H9 (cell line): ENCODE results near the gene ENPP1. TPM values are rescaled to one million over a fixed set of nuclear protein-coding genes. Genes with fewer than 3 reads are reported as not detected.

Source experiments
- DNase-seq: peaks from one replicate; pipeline ENCODE4 v3.0.0-alpha.2; 2017
- H2AFZ ChIP-seq: one replicate; pipeline ENCODE4 v1.6.1; 2013; ENCODE audit warnings: mild to moderate bottlenecking, low read length, control low read depth, moderate library complexity
- H2AK5ac ChIP-seq: 2 replicates; pipeline ENCODE4 v1.6.1; 2013; ENCODE audit warnings: low read length, control low read depth, mixed read lengths; ENCODE audit not compliant: insufficient read length
- H2BK120ac ChIP-seq: one replicate; pipeline ENCODE4 v1.6.1; 2013; ENCODE audit warnings: low read depth, mild to moderate bottlenecking, low read length, control low read depth, inconsistent platforms; ENCODE audit not compliant: poor library complexity, severe bottlenecking
- H2BK12ac ChIP-seq: 2 replicates; pipeline ENCODE4 v1.6.1; 2013; ENCODE audit warnings: low read length, control low read depth, mixed read lengths, low read depth; ENCODE audit not compliant: insufficient read length
- H2BK15ac ChIP-seq: 2 replicates; pipeline ENCODE4 v1.6.1; 2013; ENCODE audit warnings: low read depth, low read length, control low read depth
- H2BK20ac ChIP-seq: one replicate; pipeline ENCODE4 v1.6.1; 2013; ENCODE audit warnings: low read depth, mild to moderate bottlenecking, low read length, control low read depth, inconsistent platforms; ENCODE audit not compliant: poor library complexity, severe bottlenecking
- H2BK5ac ChIP-seq: 2 replicates; pipeline ENCODE4 v1.6.1; 2013; ENCODE audit warnings: low read length, control low read depth, mixed read lengths; ENCODE audit not compliant: insufficient read length
- H3K14ac ChIP-seq: 2 replicates; pipeline ENCODE4 v1.6.1; 2013; ENCODE audit warnings: low read length, control low read depth; ENCODE audit not compliant: insufficient read depth
- H3K18ac ChIP-seq: 2 replicates; pipeline ENCODE4 v1.6.1; 2013; ENCODE audit warnings: low read depth, mild to moderate bottlenecking, mixed read lengths, low read length, control low read depth; ENCODE audit not compliant: insufficient read length
- H3K23ac ChIP-seq: 2 replicates; pipeline ENCODE4 v1.6.1; 2013; ENCODE audit warnings: low read length, control low read depth, mixed read lengths, low read depth; ENCODE audit not compliant: insufficient read length
- H3K23me2 ChIP-seq: 2 replicates; pipeline ENCODE4 v1.6.1; 2013; ENCODE audit warnings: low read depth, mild to moderate bottlenecking, mixed read lengths, low read length, control low read depth; ENCODE audit not compliant: insufficient read length, poor library complexity, severe bottlenecking
- H3K27ac ChIP-seq: 2 replicates; pipeline ENCODE4 v1.5.1; 2013; ENCODE audit warnings: low read length, control low read depth, mixed read lengths, low read depth; ENCODE audit not compliant: insufficient read length
- H3K27me3 ChIP-seq: 2 replicates; pipeline ENCODE4 v1.6.1; 2013; ENCODE audit warnings: low read length, control low read depth, inconsistent platforms; ENCODE audit not compliant: insufficient read depth
- H3K4ac ChIP-seq: 2 replicates; pipeline ENCODE4 v1.6.1; 2013; ENCODE audit warnings: low read depth, mild to moderate bottlenecking, control low read depth, inconsistent platforms, low read length, moderate library complexity
- H3K4me1 ChIP-seq: 2 replicates; pipeline ENCODE4 v1.6.1; 2013; ENCODE audit warnings: low read length, control low read depth, inconsistent platforms; ENCODE audit not compliant: insufficient read depth
- H3K4me2 ChIP-seq: 2 replicates; pipeline ENCODE4 v1.6.1; 2013; ENCODE audit warnings: low read length, control low read depth, mixed read lengths; ENCODE audit not compliant: insufficient read length, insufficient read depth
- H3K56ac ChIP-seq: 2 replicates; pipeline ENCODE4 v1.6.1; 2013; ENCODE audit warnings: low read depth, mild to moderate bottlenecking, mixed read lengths, low read length, control low read depth; ENCODE audit not compliant: insufficient read length
- H3K79me1 ChIP-seq: 2 replicates; pipeline ENCODE4 v1.6.1; 2013; ENCODE audit warnings: low read depth, mild to moderate bottlenecking, moderate library complexity, low read length, control low read depth, inconsistent platforms; ENCODE audit not compliant: insufficient read depth, poor library complexity, severe bottlenecking
- H3K79me2 ChIP-seq: 2 replicates; pipeline ENCODE4 v1.6.1; 2013; ENCODE audit warnings: low read length, control low read depth, inconsistent platforms; ENCODE audit not compliant: insufficient read depth
- H3K9ac ChIP-seq: 2 replicates; pipeline ENCODE4 v1.6.1; 2013; ENCODE audit warnings: low read length, control low read depth, mixed read lengths; ENCODE audit not compliant: insufficient read length; ENCODE audit errors: extremely low read depth
- H3K9me3 ChIP-seq: one replicate; pipeline ENCODE4 v1.6.1; 2013; ENCODE audit warnings: low read depth, low read length, inconsistent platforms; ENCODE audit not compliant: control insufficient read depth
- H3T11ph ChIP-seq: one replicate; pipeline ENCODE4 v1.6.1; 2013; ENCODE audit warnings: mild to moderate bottlenecking, low read length, control low read depth, inconsistent platforms
- H4K20me1 ChIP-seq: one replicate; pipeline ENCODE4 v1.6.1; 2013; ENCODE audit not compliant: control insufficient read depth, insufficient read length, insufficient read depth
- H4K5ac ChIP-seq: 2 replicates; pipeline ENCODE4 v1.6.1; 2013; ENCODE audit warnings: low read depth, mild to moderate bottlenecking, mixed read lengths, low read length, control low read depth; ENCODE audit not compliant: insufficient read length
- H4K8ac ChIP-seq: replicated peaks from 2 replicates; pipeline ENCODE4 v1.6.1; 2013; ENCODE audit warnings: low read length, control low read depth, mixed read lengths, low read depth; ENCODE audit not compliant: insufficient read length
- H4K91ac ChIP-seq: 2 replicates; pipeline ENCODE4 v1.6.1; 2013; ENCODE audit warnings: low read depth, mild to moderate bottlenecking, moderate library complexity, mixed read lengths, low read length, control low read depth; ENCODE audit not compliant: insufficient read length
- H3K27ac Mint-ChIP-seq, 3 experiments: 2 replicates in 2 of 3; 3 replicates in 1 of 3; pipeline ENCODE4 v1.8.0; 2020 to 2021; ENCODE audit warnings: mixed read lengths in 3 of 3, mild to moderate bottlenecking in 1 of 3, moderate library complexity in 1 of 3
- H3K27me3 Mint-ChIP-seq: 2 replicates; pipeline ENCODE4 v1.8.0; 2021; ENCODE audit warnings: low read depth, mild to moderate bottlenecking, moderate library complexity, mixed read lengths
- H3K36me3 Mint-ChIP-seq, 3 experiments: 2 replicates in 2 of 3; 3 replicates in 1 of 3; pipeline ENCODE4 v1.8.0; 2020 to 2021; ENCODE audit warnings: low read depth in 3 of 3, mixed read lengths in 3 of 3; ENCODE audit not compliant: insufficient read depth in 1 of 3
- H3K4me1 Mint-ChIP-seq, 2 experiments: 2 replicates each; pipeline ENCODE4 v1.8.0; 2020; ENCODE audit warnings: mixed read lengths in 2 of 2
- H3K4me3 Mint-ChIP-seq, 2 experiments: 2 replicates in 1 of 2; 3 replicates in 1 of 2; pipeline ENCODE4 v1.8.0; 2020 to 2021; ENCODE audit warnings: mild to moderate bottlenecking in 2 of 2, mixed read lengths in 2 of 2, moderate library complexity in 1 of 2
- H3K9me3 Mint-ChIP-seq, 2 experiments: 2 replicates in 1 of 2; 3 replicates in 1 of 2; pipeline ENCODE4 v1.8.0; 2020; ENCODE audit warnings: mild to moderate bottlenecking in 2 of 2, mixed read lengths in 2 of 2, moderate library complexity in 1 of 2
- CTCF ChIP-seq: fragments of 200-600 bp; sonication (generic); conservative IDR thresholded peaks from 3 replicates; pipeline ENCODE4 v1.8.0; 2021; ENCODE audit warnings: antibody characterized with exemption, mild to moderate bottlenecking
- WGBS: extraction: QIAGEN DNeasy Blood & Tissue Kit; methylation state at CpG from one replicate; pipeline ENCODE4 v1.1.7; 2013; ENCODE audit warnings: missing lambda C conversion rate, low lambda C conversion rate, mixed read lengths; ENCODE audit not compliant: insufficient read length; ENCODE audit errors: extremely low coverage; 5-methylcytosine and 5-hydroxymethylcytosine counted together
- total RNA-seq: library from RNA; stranded (reverse); gene quantifications from 2 replicates; pipeline ENCODE4 v1.2.1, GENCODE V29; 2021

Gene ENPP1
- total RNA-seq, 1 experiment from 2014 or later, result 22.5 TPM

GRCh38 chr6:131784561-131784960 is 23.3 kb upstream of the ENPP1 start:
- peak overlapping the region; percentile 6 for H2BK20ac ChIP-seq
- no peak overlapping the region for H3K9ac ChIP-seq
- H2AK5ac ChIP-seq, result no peak overlapping the region
- no peak for TF ChIP-seq CTCF
- Mint-ChIP-seq H3K9me3 (no peaks in the 10 kb centered on the region), H3K4me3 (no peak overlapping the region), H3K27me3 (peaks cover 11% of the 10 kb centered on the region), H3K4me1 (peaks cover 0 to 5% of the 10 kb centered on the region in 2 experiments; a peak in 2 of 4 replicates), H3K27ac (no peak overlapping the region), H3K36me3 (no peaks in the 10 kb centered on the region)
- H4K20me1 ChIP-seq, result no peaks in the 10 kb centered on the region
- no peak overlapping the region for H4K5ac ChIP-seq
- H3K23ac ChIP-seq, result no peak overlapping the region
- no peak overlapping the region for H3K27ac ChIP-seq
- H3K79me1 ChIP-seq, result no peaks in the 10 kb centered on the region
- no peak overlapping the region for H3K14ac ChIP-seq
- WGBS, result no CpG with 5 or more reads among the region's 1 CpG
- no peaks in the 10 kb centered on the region for H3K9me3 ChIP-seq
- H3K23me2 ChIP-seq, result no peaks in the 10 kb centered on the region
- H3K4me1 ChIP-seq, result no peaks in the 10 kb centered on the region
- H2BK15ac ChIP-seq, result no peak overlapping the region
- H3T11ph ChIP-seq, result no peak overlapping the region
- H4K91ac ChIP-seq, result no peak overlapping the region
- H3K27me3 ChIP-seq, result no peaks in the 10 kb centered on the region
- H3K79me2 ChIP-seq, result no peaks in the 10 kb centered on the region
- no peak overlapping the region for H2BK120ac ChIP-seq
- no peak for DNase-seq
- no peak overlapping the region for H2AFZ ChIP-seq
- H2BK5ac ChIP-seq, result no peak overlapping the region
- H4K8ac ChIP-seq, result no peak overlapping the region
- no peak overlapping the region for H3K4me2 ChIP-seq
- H3K18ac ChIP-seq, result no peak overlapping the region
- no peak overlapping the region for H2BK12ac ChIP-seq
- H3K56ac ChIP-seq, result no peak overlapping the region
- no peak overlapping the region for H3K4ac ChIP-seq
